Hepatocyte (in vitro differentiated cells): ENCODE data around the gene RALB. TPM values are rescaled to one million over a fixed set of nuclear protein-coding genes. Genes with fewer than 3 reads are reported as not detected.

Experiments used
- DNase-seq: peaks from one replicate; pipeline ENCODE4 v3.0.0-alpha.2; 2016; ENCODE audit warnings: low spot score
- H2AFZ ChIP-seq: fragments of 200-600 bp; sonication (generic); 2 replicates; pipeline ENCODE4 v1.6.0; 2016; ENCODE audit warnings: antibody characterized with exemption, mild to moderate bottlenecking
- H3K27ac ChIP-seq: fragments of 200-600 bp; sonication (generic); 2 replicates; pipeline ENCODE4 v1.5.1; 2016; ENCODE audit warnings: mild to moderate bottlenecking
- H3K27me3 ChIP-seq: fragments of 200-600 bp; sonication (generic); 2 replicates; pipeline ENCODE4 v1.6.1; 2016
- H3K36me3 ChIP-seq: fragments of 200-600 bp; sonication (generic); replicated peaks from 2 replicates; pipeline ENCODE4 v1.5.1; 2016; ENCODE audit warnings: low read depth; ENCODE audit not compliant: insufficient read depth
- H3K4me1 ChIP-seq: fragments of 200-600 bp; sonication (generic); 2 replicates; pipeline ENCODE4 v1.5.1; 2016; ENCODE audit warnings: mild to moderate bottlenecking, moderate library complexity; ENCODE audit not compliant: insufficient read depth
- H3K4me2 ChIP-seq: fragments of 200-600 bp; sonication (generic); 2 replicates; pipeline ENCODE4 v1.6.0; 2016
- H3K4me3 ChIP-seq: fragments of 200-600 bp; sonication (generic); 2 replicates; pipeline ENCODE4 v1.5.1; 2016; ENCODE audit warnings: mild to moderate bottlenecking
- H3K79me2 ChIP-seq: fragments of 200-600 bp; sonication (generic); 2 replicates; pipeline ENCODE4 v1.6.0; 2017; ENCODE audit warnings: mild to moderate bottlenecking
- H3K9me2 ChIP-seq: fragments of 200-600 bp; sonication (generic); replicated peaks from 2 replicates; pipeline ENCODE4 v1.6.0; 2017; ENCODE audit warnings: mild to moderate bottlenecking; ENCODE audit not compliant: insufficient read depth
- H3K9me3 ChIP-seq: fragments of 200-600 bp; sonication (generic); 2 replicates; pipeline ENCODE4 v1.5.1; 2016; ENCODE audit warnings: low read depth, mild to moderate bottlenecking
- H4K20me1 ChIP-seq: fragments of 200-600 bp; sonication (generic); 2 replicates; pipeline ENCODE4 v1.6.0; 2016; ENCODE audit warnings: mild to moderate bottlenecking; ENCODE audit not compliant: insufficient read depth, poor library complexity, severe bottlenecking
- EZH2 ChIP-seq: fragments of 200-600 bp; sonication (generic); IDR thresholded peaks from 2 replicates; pipeline ENCODE4 v1.6.1; 2016; ENCODE audit warnings: antibody characterized with exemption, mild to moderate bottlenecking, borderline replicate concordance
- EZH2phosphoT487 ChIP-seq: fragments of 200-600 bp; sonication (generic); IDR thresholded peaks from one replicate; pipeline ENCODE4 v1.6.1; 2018; ENCODE audit warnings: antibody characterized with exemption, mild to moderate bottlenecking, low read depth, moderate library complexity; ENCODE audit not compliant: unreplicated experiment, severe bottlenecking
- WGBS: methylation state at CpG from one replicate; pipeline ENCODE4 v1.1.6; 2016; ENCODE audit warnings: low lambda C conversion rate; ENCODE audit errors: missing lambda C conversion rate; 5-methylcytosine and 5-hydroxymethylcytosine counted together
- polyA plus RNA-seq: library from polyadenylated mRNA; unstranded; fragments of >200 nt; fragmentation: Nextera tagmentation; extraction: Ambion mirVana; gene quantifications from 2 replicates; pipeline ENCODE4 v1.2.1, GENCODE V29; 2016
- total RNA-seq: library from RNA; depleted of rRNA; stranded (reverse); fragments of >200 nt; gene quantifications from 2 replicates; pipeline ENCODE4 v1.2.3, GENCODE V29; 2014
- TF ChIP-seq, protein P1 (sequence below): fragments of 200-600 bp; sonication (generic); IDR thresholded peaks from 2 replicates; pipeline ENCODE4 v1.5.1; 2016; ENCODE audit warnings: antibody characterized with exemption, mild to moderate bottlenecking; ENCODE audit not compliant: poor library complexity

Gene RALB
- total and polyA plus RNA-seq, 2 experiments from 2014 or later: 68.2 to 74.4 TPM

DNA sequence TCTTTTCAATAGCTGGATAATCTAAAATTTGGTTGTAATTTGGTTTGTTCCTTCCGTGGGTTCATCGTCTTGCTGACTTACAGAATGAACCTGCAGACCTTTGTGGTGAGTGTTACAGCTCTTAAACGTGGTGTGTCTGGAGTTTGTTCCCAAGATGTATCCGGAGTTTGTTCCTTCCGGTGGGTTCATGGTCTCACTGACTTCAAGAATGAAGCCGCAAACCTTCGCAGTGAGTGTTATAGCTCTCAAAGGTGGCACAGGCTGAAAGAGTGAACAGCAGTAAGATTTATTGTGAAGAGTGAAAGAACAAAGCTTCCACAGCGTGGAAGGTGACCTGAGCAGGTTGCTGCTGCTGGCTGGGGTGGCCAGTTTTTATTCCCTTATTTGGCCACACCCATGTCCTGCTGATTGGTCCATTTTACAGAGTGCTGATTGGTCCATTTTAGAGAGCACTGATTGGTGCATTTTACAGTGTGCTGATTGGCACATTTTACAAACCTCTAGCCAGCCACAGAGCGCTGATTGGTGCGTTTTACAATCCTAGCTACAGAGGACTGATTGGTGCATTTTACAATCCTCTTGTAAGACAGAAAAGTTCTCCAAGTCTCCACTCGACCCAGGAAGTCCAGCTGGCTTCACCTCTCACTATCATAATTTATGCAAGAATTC, 16.6 kb downstream of the RALB start:
- peaks cover 19% of the 10 kb centered on the region for H3K4me1 ChIP-seq
- DNase-seq: no peak
- H3K9me2 ChIP-seq: no peaks in the 10 kb centered on the region
- no peaks in the 10 kb centered on the region for H3K9me3 ChIP-seq
- H3K4me2 ChIP-seq: no peak overlapping the region
- H4K20me1 ChIP-seq: peaks cover 9% of the 10 kb centered on the region
- no peak overlapping the region for H2AFZ ChIP-seq
- no peaks in the 10 kb centered on the region for H3K36me3 ChIP-seq
- no peak for TF ChIP-seq EZH2
- no peak for TF ChIP-seq EZH2phosphoT487
- TF ChIP-seq, protein P1, sequence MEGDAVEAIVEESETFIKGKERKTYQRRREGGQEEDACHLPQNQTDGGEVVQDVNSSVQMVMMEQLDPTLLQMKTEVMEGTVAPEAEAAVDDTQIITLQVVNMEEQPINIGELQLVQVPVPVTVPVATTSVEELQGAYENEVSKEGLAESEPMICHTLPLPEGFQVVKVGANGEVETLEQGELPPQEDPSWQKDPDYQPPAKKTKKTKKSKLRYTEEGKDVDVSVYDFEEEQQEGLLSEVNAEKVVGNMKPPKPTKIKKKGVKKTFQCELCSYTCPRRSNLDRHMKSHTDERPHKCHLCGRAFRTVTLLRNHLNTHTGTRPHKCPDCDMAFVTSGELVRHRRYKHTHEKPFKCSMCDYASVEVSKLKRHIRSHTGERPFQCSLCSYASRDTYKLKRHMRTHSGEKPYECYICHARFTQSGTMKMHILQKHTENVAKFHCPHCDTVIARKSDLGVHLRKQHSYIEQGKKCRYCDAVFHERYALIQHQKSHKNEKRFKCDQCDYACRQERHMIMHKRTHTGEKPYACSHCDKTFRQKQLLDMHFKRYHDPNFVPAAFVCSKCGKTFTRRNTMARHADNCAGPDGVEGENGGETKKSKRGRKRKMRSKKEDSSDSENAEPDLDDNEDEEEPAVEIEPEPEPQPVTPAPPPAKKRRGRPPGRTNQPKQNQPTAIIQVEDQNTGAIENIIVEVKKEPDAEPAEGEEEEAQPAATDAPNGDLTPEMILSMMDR: no peak
- H3K4me3 ChIP-seq: no peak overlapping the region
- no peak overlapping the region for H3K27ac ChIP-seq
- H3K79me2 ChIP-seq: peaks cover 91% of the 10 kb centered on the region
- 91% methylated on average over 11 of the region's 11 CpGs for WGBS
- H3K27me3 ChIP-seq: no peaks in the 10 kb centered on the region

DNA sequence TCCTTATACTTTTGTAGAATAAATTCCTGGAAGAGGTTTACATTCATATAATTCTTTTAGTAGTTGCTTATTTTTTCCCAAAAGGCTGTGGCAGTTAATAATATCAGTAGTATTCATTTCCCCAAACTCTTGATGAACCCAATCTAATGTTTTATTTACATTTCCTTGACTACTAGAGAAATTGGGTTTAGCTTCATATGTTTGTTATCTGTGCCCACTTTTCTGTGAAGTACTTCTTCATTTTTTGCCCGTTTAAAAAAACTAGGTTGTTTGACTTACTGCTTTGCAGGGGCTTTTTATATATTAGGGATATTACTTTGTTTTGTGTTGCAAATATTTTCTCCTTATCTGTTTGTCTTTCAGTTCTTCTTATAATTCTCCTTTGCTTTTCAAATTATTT, 17.2 kb downstream of the RALB start:
- H3K27me3 ChIP-seq: no peaks in the 10 kb centered on the region
- peak overlapping the region; percentile 52 for H3K27ac ChIP-seq
- H3K79me2 ChIP-seq: peaks cover 91% of the 10 kb centered on the region
- H3K4me2 ChIP-seq: peak overlapping the region; percentile 4
- no peaks in the 10 kb centered on the region for H3K9me3 ChIP-seq
- TF ChIP-seq EZH2 (no peak), EZH2phosphoT487 (no peak)
- TF ChIP-seq, protein P1: no peak
- H3K36me3 ChIP-seq: no peaks in the 10 kb centered on the region
- peaks cover 19% of the 10 kb centered on the region for H3K4me1 ChIP-seq
- peaks cover 6% of the 10 kb centered on the region for H4K20me1 ChIP-seq
- H3K9me2 ChIP-seq: no peaks in the 10 kb centered on the region
- no peak overlapping the region for H3K4me3 ChIP-seq
- WGBS: 85% methylated on average over 1 of the region's 1 CpG
- H2AFZ ChIP-seq: no peak overlapping the region
- no peak for DNase-seq

DNA sequence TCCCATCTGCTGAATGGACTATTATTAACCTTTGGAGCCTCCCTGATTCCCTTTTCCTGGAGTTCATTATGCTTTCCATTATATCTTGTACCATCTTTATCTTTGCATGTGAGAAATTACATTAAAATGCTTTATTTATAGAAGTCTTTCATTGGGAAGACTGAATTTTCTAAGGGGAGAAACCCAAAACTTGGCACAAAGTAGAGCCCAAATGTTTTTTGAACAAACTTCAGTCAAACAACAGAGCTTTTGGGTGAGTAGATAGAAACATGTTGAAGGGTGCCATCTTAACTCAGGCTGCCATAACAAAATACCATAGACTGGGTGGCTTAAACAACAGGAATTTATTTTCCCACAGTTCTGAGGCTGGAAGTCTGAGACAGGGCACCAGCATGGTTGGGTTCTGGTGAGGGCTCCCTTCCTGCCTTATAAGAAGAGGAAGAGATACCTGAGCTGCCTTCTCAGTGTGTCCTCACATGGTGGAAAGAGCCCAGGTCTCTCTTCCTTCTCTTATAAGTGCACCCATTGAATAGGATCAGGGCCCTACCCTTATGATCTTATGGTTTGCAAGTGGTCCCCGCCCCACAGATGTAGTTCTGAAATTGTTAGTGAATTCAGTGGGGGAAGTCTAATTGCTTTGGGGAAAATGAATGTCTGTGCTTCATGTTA, 19.2 kb downstream of the RALB start:
- TF ChIP-seq, protein P1: no peak
- TF ChIP-seq EZH2 (no peak), EZH2phosphoT487 (no peak)
- H3K4me1 ChIP-seq: peaks cover 19% of the 10 kb centered on the region
- H3K9me2 ChIP-seq: no peaks in the 10 kb centered on the region
- WGBS: 100% methylated on average over 1 of the region's 1 CpG
- no peak overlapping the region for H3K27ac ChIP-seq
- H3K79me2 ChIP-seq: peaks cover 91% of the 10 kb centered on the region
- H3K27me3 ChIP-seq: no peaks in the 10 kb centered on the region
- no peaks in the 10 kb centered on the region for H3K9me3 ChIP-seq
- peaks cover 8% of the 10 kb centered on the region for H4K20me1 ChIP-seq
- no peak overlapping the region for H2AFZ ChIP-seq
- no peak overlapping the region for H3K4me2 ChIP-seq
- H3K36me3 ChIP-seq: no peaks in the 10 kb centered on the region
- no peak overlapping the region for H3K4me3 ChIP-seq
- no peak for DNase-seq
